WTC11 (cell line): ENCODE data around the gene YIPF6. TPM values are rescaled to one million over a fixed set of nuclear protein-coding genes. Genes with fewer than 3 reads are reported as not detected.

ENCODE experiments used
- ATAC-seq: fragments of 200-7000 bp; cut with Tn5 transposase; 2 replicates; pipeline ENCODE4 v1.10.0; 2021; ENCODE audit warnings: mild to moderate bottlenecking, moderate library complexity
- CTCF ChIA-PET: fragments of 300-600 bp; sonication (Branson Sonifier 250); formaldehyde crosslinking; loops from one replicate; lab custom pipeline; 2021; ENCODE audit warnings: antibody characterized with exemption; lab: Charles Lee
- POLR2A ChIA-PET: fragments of 350-600 bp; sonication (Branson Sonifier 250); formaldehyde crosslinking; loops from one replicate; lab custom pipeline; 2021; ENCODE audit warnings: antibody characterized with exemption; lab: Charles Lee
- DNase-seq: peaks from one replicate; pipeline ENCODE4 v3.0.0; 2021; ENCODE audit warnings: low spot score
- H3K27ac Mint-ChIP-seq: 2 replicates; pipeline ENCODE4 v1.8.0; 2021; ENCODE audit warnings: mixed read lengths
- H3K27me3 Mint-ChIP-seq: 2 replicates; pipeline ENCODE4 v1.8.0; 2021; ENCODE audit warnings: low read depth, mild to moderate bottlenecking, moderate library complexity, mixed read lengths
- H3K36me3 Mint-ChIP-seq: 2 replicates; pipeline ENCODE4 v1.8.0; 2021; ENCODE audit warnings: mixed read lengths
- H3K4me1 Mint-ChIP-seq: 2 replicates; pipeline ENCODE4 v1.8.0; 2022; ENCODE audit warnings: mixed read lengths
- H3K4me3 Mint-ChIP-seq: 2 replicates; pipeline ENCODE4 v1.8.0; 2021; ENCODE audit warnings: mild to moderate bottlenecking, moderate library complexity, mixed read lengths
- H3K9me3 Mint-ChIP-seq: 2 replicates; pipeline ENCODE4 v1.8.0; 2021; ENCODE audit warnings: mixed read lengths
- CREM ChIP-seq: sonication (generic); formaldehyde crosslinking; IDR thresholded peaks from 2 replicates; pipeline ENCODE4 v1.8.1; 2022; ENCODE audit warnings: mild to moderate bottlenecking, missing genetic modification reagents, moderate library complexity
- E2F4 ChIP-seq: sonication (generic); formaldehyde crosslinking; IDR thresholded peaks from 2 replicates; pipeline ENCODE4 v1.8.1; 2022; ENCODE audit warnings: low read depth, mild to moderate bottlenecking, moderate library complexity, missing genetic modification reagents, borderline replicate concordance
- EMX1 ChIP-seq: fragments of 250-450 bp; sonication (Bioruptor Pico); IDR thresholded peaks from 2 replicates; pipeline ENCODE4 v1.8.0; 2021; ENCODE audit warnings: mild to moderate bottlenecking
- ESRRA ChIP-seq: sonication (generic); formaldehyde crosslinking; IDR thresholded peaks from 2 replicates; pipeline ENCODE4 v1.8.1; 2022; ENCODE audit warnings: mild to moderate bottlenecking, missing genetic modification reagents, borderline replicate concordance
- GRHL2 ChIP-seq: fragments of 250-450 bp; sonication (Bioruptor Pico); IDR thresholded peaks from 2 replicates; pipeline ENCODE4 v1.8.0; 2022; ENCODE audit warnings: mild to moderate bottlenecking, moderate library complexity; ENCODE audit not compliant: insufficient replicate concordance, severe bottlenecking
- GTF2I ChIP-seq: fragments of 250-450 bp; sonication (Bioruptor Pico); conservative IDR thresholded peaks from 2 replicates; pipeline ENCODE4 v1.4.0; 2021; ENCODE audit warnings: mild to moderate bottlenecking
- HMGA2 ChIP-seq: fragments of 250-450 bp; sonication (Bioruptor Pico); IDR thresholded peaks from 2 replicates; pipeline ENCODE4 v1.4.0; 2021; ENCODE audit warnings: mild to moderate bottlenecking, moderate library complexity
- MYBL2 ChIP-seq: sonication (generic); formaldehyde crosslinking; IDR thresholded peaks from 2 replicates; pipeline ENCODE4 v1.8.1; 2023; ENCODE audit warnings: mild to moderate bottlenecking, moderate library complexity, missing genetic modification reagents
- NFE2L1 ChIP-seq: sonication (generic); formaldehyde crosslinking; IDR thresholded peaks from 2 replicates; pipeline ENCODE4 v1.8.1; 2023; ENCODE audit warnings: missing genetic modification reagents
- PREB ChIP-seq: sonication (generic); formaldehyde crosslinking; IDR thresholded peaks from 2 replicates; pipeline ENCODE4 v1.8.1; 2022; ENCODE audit warnings: mild to moderate bottlenecking, missing genetic modification reagents, moderate library complexity, borderline replicate concordance
- RORB ChIP-seq: fragments of 250-450 bp; sonication (Bioruptor Pico); IDR thresholded peaks from 2 replicates; pipeline ENCODE4 v1.9.0; 2021; ENCODE audit warnings: mild to moderate bottlenecking
- SOX15 ChIP-seq: fragments of 250-450 bp; sonication (Bioruptor Pico); IDR thresholded peaks from 2 replicates; pipeline ENCODE4 v1.9.0; 2021; ENCODE audit warnings: mild to moderate bottlenecking
- SP1 ChIP-seq: sonication (generic); formaldehyde crosslinking; conservative IDR thresholded peaks from 2 replicates; pipeline ENCODE4 v1.8.1; 2022; ENCODE audit warnings: missing genetic modification reagents
- TP53 ChIP-seq: sonication (generic); formaldehyde crosslinking; IDR thresholded peaks from 2 replicates; pipeline ENCODE4 v1.8.1; 2023; ENCODE audit warnings: mild to moderate bottlenecking, missing genetic modification reagents
- ZNF138 ChIP-seq: sonication (generic); formaldehyde crosslinking; conservative IDR thresholded peaks from 2 replicates; pipeline ENCODE4 v1.8.1; 2022; ENCODE audit warnings: mild to moderate bottlenecking, moderate library complexity, missing genetic modification reagents
- ZNF317 ChIP-seq: sonication (generic); formaldehyde crosslinking; IDR thresholded peaks from 2 replicates; pipeline ENCODE4 v1.8.1; 2023; ENCODE audit warnings: low read depth, mild to moderate bottlenecking, moderate library complexity, missing genetic modification reagents, borderline replicate concordance
- ZNF423 ChIP-seq: fragments of 250-450 bp; sonication (Bioruptor Pico); IDR thresholded peaks from 2 replicates; pipeline ENCODE4 v2.1.2; 2022; ENCODE audit warnings: mild to moderate bottlenecking, moderate library complexity
- ZNF671 ChIP-seq: fragments of 250-450 bp; sonication (Bioruptor Pico); IDR thresholded peaks from 2 replicates; pipeline ENCODE4 v1.8.0; 2021; ENCODE audit warnings: mild to moderate bottlenecking
- total RNA-seq: library from RNA; stranded (reverse); gene quantifications from 3 replicates; pipeline ENCODE4 v1.2.3, GENCODE V29; 2021
- TF ChIP-seq, protein P1 (sequence below): sonication (generic); formaldehyde crosslinking; IDR thresholded peaks from 2 replicates; pipeline ENCODE4 v1.8.1; 2023; ENCODE audit warnings: mild to moderate bottlenecking, missing genetic modification reagents, borderline replicate concordance
- TF ChIP-seq, protein P2 (sequence below): sonication (generic); formaldehyde crosslinking; IDR thresholded peaks from 2 replicates; pipeline ENCODE4 v1.8.1; 2023; ENCODE audit warnings: mild to moderate bottlenecking, missing genetic modification reagents
- TF ChIP-seq, protein P3 (sequence below): fragments of 200-600 bp; IDR thresholded peaks from 2 replicates; pipeline ENCODE4 v1.8.0; 2022; ENCODE audit warnings: antibody characterized with exemption
- TF ChIP-seq, protein P4 (sequence below): sonication (generic); formaldehyde crosslinking; conservative IDR thresholded peaks from 2 replicates; pipeline ENCODE4 v1.8.1; 2022; ENCODE audit warnings: mild to moderate bottlenecking, missing genetic modification reagents
- TF ChIP-seq, protein P5 (sequence below): fragments of 250-450 bp; sonication (Bioruptor Pico); IDR thresholded peaks from 2 replicates; pipeline ENCODE4 v1.9.0; 2021; ENCODE audit warnings: mild to moderate bottlenecking

The YIPF6 gene
- total RNA-seq, 1 experiment from 2014 or later, result 34.2 TPM

DNA sequence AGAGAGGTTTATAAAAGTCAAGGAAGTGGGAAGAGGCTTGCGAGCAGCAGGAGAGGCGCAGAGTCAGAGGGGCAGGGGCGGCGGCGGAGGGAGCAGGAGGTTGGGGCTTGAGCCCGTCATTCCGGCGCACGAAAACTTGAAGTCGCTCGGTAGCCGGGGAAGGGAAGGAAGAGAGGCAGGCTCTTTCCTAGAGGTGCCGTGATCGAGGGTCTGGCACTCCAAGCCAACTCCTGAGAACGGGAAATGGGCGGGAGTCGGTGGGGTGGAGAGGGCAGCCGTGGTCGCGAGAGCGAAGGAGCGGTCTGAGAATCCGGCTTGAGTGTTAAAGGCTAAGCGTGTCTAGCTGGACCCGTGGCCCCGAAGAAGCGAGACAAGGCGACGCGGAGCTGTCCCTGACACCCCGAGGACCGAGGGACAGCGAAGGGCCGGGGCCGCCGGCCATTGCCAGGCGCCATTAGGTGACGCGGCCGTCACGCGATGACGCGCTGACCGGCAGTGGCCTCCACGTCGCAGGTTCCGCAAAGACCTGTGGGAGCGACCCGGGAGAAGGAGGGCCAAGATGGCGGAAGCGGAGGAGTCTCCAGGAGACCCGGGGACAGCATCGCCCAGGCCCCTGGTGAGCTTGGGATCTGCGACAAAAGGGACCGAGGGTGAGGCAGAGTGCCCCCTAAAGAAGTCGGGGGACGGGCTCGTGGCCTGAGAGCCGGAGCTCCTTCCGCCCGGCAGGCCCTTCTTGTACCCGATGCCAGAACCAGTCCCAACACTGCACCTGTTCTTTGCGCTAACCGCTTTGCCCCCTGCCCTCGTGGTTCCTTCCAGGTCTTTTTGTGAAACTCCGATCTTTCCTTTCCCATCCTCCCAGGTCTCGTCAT, at the start of gene YIPF6 (continued):
- TF ChIP-seq, protein P1, sequence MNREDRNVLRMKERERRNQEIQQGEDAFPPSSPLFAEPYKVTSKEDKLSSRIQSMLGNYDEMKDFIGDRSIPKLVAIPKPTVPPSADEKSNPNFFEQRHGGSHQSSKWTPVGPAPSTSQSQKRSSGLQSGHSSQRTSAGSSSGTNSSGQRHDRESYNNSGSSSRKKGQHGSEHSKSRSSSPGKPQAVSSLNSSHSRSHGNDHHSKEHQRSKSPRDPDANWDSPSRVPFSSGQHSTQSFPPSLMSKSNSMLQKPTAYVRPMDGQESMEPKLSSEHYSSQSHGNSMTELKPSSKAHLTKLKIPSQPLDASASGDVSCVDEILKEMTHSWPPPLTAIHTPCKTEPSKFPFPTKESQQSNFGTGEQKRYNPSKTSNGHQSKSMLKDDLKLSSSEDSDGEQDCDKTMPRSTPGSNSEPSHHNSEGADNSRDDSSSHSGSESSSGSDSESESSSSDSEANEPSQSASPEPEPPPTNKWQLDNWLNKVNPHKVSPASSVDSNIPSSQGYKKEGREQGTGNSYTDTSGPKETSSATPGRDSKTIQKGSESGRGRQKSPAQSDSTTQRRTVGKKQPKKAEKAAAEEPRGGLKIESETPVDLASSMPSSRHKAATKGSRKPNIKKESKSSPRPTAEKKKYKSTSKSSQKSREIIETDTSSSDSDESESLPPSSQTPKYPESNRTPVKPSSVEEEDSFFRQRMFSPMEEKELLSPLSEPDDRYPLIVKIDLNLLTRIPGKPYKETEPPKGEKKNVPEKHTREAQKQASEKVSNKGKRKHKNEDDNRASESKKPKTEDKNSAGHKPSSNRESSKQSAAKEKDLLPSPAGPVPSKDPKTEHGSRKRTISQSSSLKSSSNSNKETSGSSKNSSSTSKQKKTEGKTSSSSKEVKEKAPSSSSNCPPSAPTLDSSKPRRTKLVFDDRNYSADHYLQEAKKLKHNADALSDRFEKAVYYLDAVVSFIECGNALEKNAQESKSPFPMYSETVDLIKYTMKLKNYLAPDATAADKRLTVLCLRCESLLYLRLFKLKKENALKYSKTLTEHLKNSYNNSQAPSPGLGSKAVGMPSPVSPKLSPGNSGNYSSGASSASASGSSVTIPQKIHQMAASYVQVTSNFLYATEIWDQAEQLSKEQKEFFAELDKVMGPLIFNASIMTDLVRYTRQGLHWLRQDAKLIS (CRISPR knock-in tag), result no peak
- no peak for TF ChIP-seq SOX15
- TF ChIP-seq, protein P2, sequence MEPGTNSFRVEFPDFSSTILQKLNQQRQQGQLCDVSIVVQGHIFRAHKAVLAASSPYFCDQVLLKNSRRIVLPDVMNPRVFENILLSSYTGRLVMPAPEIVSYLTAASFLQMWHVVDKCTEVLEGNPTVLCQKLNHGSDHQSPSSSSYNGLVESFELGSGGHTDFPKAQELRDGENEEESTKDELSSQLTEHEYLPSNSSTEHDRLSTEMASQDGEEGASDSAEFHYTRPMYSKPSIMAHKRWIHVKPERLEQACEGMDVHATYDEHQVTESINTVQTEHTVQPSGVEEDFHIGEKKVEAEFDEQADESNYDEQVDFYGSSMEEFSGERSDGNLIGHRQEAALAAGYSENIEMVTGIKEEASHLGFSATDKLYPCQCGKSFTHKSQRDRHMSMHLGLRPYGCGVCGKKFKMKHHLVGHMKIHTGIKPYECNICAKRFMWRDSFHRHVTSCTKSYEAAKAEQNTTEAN (CRISPR knock-in tag), result no peak
- TF ChIP-seq ZNF138 (CRISPR knock-in tag), result no peak
- no peak for TF ChIP-seq ZNF423 (CRISPR knock-in tag)
- 0 out of 2 replicates have a peak, but pooled peaks have one; percentile 41 for TF ChIP-seq ESRRA
- TF ChIP-seq, protein P3, sequence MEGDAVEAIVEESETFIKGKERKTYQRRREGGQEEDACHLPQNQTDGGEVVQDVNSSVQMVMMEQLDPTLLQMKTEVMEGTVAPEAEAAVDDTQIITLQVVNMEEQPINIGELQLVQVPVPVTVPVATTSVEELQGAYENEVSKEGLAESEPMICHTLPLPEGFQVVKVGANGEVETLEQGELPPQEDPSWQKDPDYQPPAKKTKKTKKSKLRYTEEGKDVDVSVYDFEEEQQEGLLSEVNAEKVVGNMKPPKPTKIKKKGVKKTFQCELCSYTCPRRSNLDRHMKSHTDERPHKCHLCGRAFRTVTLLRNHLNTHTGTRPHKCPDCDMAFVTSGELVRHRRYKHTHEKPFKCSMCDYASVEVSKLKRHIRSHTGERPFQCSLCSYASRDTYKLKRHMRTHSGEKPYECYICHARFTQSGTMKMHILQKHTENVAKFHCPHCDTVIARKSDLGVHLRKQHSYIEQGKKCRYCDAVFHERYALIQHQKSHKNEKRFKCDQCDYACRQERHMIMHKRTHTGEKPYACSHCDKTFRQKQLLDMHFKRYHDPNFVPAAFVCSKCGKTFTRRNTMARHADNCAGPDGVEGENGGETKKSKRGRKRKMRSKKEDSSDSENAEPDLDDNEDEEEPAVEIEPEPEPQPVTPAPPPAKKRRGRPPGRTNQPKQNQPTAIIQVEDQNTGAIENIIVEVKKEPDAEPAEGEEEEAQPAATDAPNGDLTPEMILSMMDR, result no peak
- no peak for TF ChIP-seq SP1 (CRISPR knock-in tag)
- no peak for TF ChIP-seq RORB (CRISPR knock-in tag)
- TF ChIP-seq E2F4, result no peak
- peak; percentile 42; the same call in 1 of the 2 replicates for TF ChIP-seq MYBL2 (CRISPR knock-in tag)
- no peak for TF ChIP-seq EMX1 (CRISPR knock-in tag)
- no peak for TF ChIP-seq GRHL2
- no peak for TF ChIP-seq PREB
- TF ChIP-seq NFE2L1 (CRISPR knock-in tag), result no peak; the same call in 1 of the 2 replicates
- TF ChIP-seq, protein P4, sequence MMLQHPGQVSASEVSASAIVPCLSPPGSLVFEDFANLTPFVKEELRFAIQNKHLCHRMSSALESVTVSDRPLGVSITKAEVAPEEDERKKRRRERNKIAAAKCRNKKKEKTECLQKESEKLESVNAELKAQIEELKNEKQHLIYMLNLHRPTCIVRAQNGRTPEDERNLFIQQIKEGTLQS, result no peak
- TF ChIP-seq ZNF317, result no peak
- TF ChIP-seq TP53 (CRISPR knock-in tag), result no peak

DNA sequence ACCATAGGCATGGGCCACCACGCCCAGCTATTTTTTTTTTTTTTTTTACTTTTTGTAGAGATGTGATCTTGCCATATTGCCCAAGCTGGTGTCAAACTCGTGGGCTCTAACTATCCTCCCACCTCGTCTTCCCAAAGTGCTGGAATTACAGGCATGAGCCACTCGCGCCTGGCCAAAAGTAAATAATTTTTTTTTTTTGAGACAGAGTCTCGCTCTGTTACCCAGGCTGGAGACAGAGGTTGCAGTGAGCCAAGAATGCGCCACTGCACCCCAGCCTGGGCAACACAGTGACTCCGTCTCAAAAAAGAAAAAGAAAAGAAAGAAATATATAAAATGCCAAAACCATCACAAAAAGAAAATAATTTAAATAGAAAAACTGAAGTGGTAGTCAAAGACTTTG, 47.1 kb upstream of the YIPF6 start:
- Mint-ChIP-seq H3K27ac (no peak overlapping the region), H3K4me1 (no peaks in the 10 kb centered on the region), H3K4me3 (no peak overlapping the region), H3K27me3 (no peaks in the 10 kb centered on the region), H3K36me3 (no peaks in the 10 kb centered on the region), H3K9me3 (no peaks in the 10 kb centered on the region)
- DNase-seq, result no peak
- CTCF ChIA-PET, result no interaction called here
- POLR2A ChIA-PET, result no interaction called here
- no peak for ATAC-seq
- TF ChIP-seq GTF2I, result no peak
- TF ChIP-seq, protein P5, sequence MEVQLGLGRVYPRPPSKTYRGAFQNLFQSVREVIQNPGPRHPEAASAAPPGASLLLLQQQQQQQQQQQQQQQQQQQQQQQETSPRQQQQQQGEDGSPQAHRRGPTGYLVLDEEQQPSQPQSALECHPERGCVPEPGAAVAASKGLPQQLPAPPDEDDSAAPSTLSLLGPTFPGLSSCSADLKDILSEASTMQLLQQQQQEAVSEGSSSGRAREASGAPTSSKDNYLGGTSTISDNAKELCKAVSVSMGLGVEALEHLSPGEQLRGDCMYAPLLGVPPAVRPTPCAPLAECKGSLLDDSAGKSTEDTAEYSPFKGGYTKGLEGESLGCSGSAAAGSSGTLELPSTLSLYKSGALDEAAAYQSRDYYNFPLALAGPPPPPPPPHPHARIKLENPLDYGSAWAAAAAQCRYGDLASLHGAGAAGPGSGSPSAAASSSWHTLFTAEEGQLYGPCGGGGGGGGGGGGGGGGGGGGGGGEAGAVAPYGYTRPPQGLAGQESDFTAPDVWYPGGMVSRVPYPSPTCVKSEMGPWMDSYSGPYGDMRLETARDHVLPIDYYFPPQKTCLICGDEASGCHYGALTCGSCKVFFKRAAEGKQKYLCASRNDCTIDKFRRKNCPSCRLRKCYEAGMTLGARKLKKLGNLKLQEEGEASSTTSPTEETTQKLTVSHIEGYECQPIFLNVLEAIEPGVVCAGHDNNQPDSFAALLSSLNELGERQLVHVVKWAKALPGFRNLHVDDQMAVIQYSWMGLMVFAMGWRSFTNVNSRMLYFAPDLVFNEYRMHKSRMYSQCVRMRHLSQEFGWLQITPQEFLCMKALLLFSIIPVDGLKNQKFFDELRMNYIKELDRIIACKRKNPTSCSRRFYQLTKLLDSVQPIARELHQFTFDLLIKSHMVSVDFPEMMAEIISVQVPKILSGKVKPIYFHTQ, result no peak
- TF ChIP-seq, protein P2 (CRISPR knock-in tag), result no peak
- no peak for TF ChIP-seq CREM (CRISPR knock-in tag)
- no peak for TF ChIP-seq ZNF671
- no peak for TF ChIP-seq SP1 (CRISPR knock-in tag)
- no peak for TF ChIP-seq HMGA2 (CRISPR knock-in tag)
